ENCODE measurements around the gene CRB1. TPM values are rescaled to one million over a fixed set of nuclear protein-coding genes. Genes with fewer than 3 reads are reported as not detected.
"Not testable (repeated sequence)": the region's sequence is repeated elsewhere in the genome, so short reads cannot be mapped to it uniquely, and the experiment has no call there.

Gene CRB1
- total RNA-seq, 1 experiment from 2014 or later: not detected

GRCh38 chr1:197399755-197400521 is 131.9 kb downstream of the CRB1 start:
- peak; percentile 53 for DNase-seq (ENCODE audit: low spot score)

- no peak for DNase-seq (ENCODE audit: low spot score)
Measured at GRCh38 chr1:197400522-197400902, 132.5 kb downstream of the CRB1 start.

- no peak for DNase-seq (ENCODE audit: low spot score)
Measured at GRCh38 chr1:197402189-197402588, 134.1 kb downstream of the CRB1 start.

GRCh38 chr1:197404774-197405173 is 136.7 kb downstream of the CRB1 start:
- DNase-seq (ENCODE audit: low spot score): not testable (repeated sequence)

- DNase-seq (ENCODE audit: low spot score): not testable (repeated sequence)
Measured at GRCh38 chr1:197405614-197406013, 137.6 kb downstream of the CRB1 start.

GRCh38 chr1:197413564-197413963 is 145.5 kb downstream of the CRB1 start:
- DNase-seq (ENCODE audit: low spot score): no peak

GRCh38 chr1:197415221-197415620 is 147.2 kb downstream of the CRB1 start:
- no peak for DNase-seq (ENCODE audit: low spot score)

- no peak for DNase-seq (ENCODE audit: low spot score)
Measured at GRCh38 chr1:197418693-197419092, 150.6 kb downstream of the CRB1 start.

GRCh38 chr1:197422993-197423392 is 154.9 kb downstream of the CRB1 start:
- peak; percentile 47 for DNase-seq (ENCODE audit: low spot score)

GRCh38 chr1:197424380-197424779 is 156.3 kb downstream of the CRB1 start:
- DNase-seq (ENCODE audit: low spot score): no peak

GRCh38 chr1:197429372-197429771 is 161.3 kb downstream of the CRB1 start:
- no peak for DNase-seq (ENCODE audit: low spot score)

- DNase-seq (ENCODE audit: low spot score): no peak
Measured at GRCh38 chr1:197435224-197435623, 167.2 kb downstream of the CRB1 start.

GRCh38 chr1:197437601-197438000 is 169.5 kb downstream of the CRB1 start:
- no peak for DNase-seq (ENCODE audit: low spot score)

GRCh38 chr1:197438010-197438790 is 170.1 kb downstream of the CRB1 start:
- DNase-seq (ENCODE audit: low spot score): no peak

- no peak for DNase-seq (ENCODE audit: low spot score)
Measured at GRCh38 chr1:197439708-197440280, 171.7 kb downstream of the CRB1 start.

- no peak for DNase-seq (ENCODE audit: low spot score)
Measured at GRCh38 chr1:197440715-197441114, 172.7 kb downstream of the CRB1 start.

- no peak for DNase-seq (ENCODE audit: low spot score)
Measured at GRCh38 chr1:197441999-197442414, 174.0 kb downstream of the CRB1 start.

- no peak for DNase-seq (ENCODE audit: low spot score)
Measured at GRCh38 chr1:197444755-197445154, 176.7 kb downstream of the CRB1 start.

- DNase-seq (ENCODE audit: low spot score): no peak
Measured at GRCh38 chr1:197448121-197448779, 180.2 kb downstream of the CRB1 start.

GRCh38 chr1:197451381-197451780 is 183.3 kb downstream of the CRB1 start:
- DNase-seq (ENCODE audit: low spot score): no peak

GRCh38 chr1:197453376-197454058 is 185.5 kb downstream of the CRB1 start:
- no peak for DNase-seq (ENCODE audit: low spot score)

GRCh38 chr1:197462539-197462938 is 194.5 kb downstream of the CRB1 start:
- no peak for DNase-seq (ENCODE audit: low spot score)

Data from A172 (cell line).